IMR-90 (cell line): ENCODE data around the gene CACNA2D3. TPM values are rescaled to one million over a fixed set of nuclear protein-coding genes. Genes with fewer than 3 reads are reported as not detected.

Experiments used
- ATAC-seq: fragments of 200-7000 bp; cut with Tn5 transposase; 2 replicates; pipeline ENCODE4 v1.9.1; 2020; ENCODE audit warnings: low read depth, mild to moderate bottlenecking, moderate library complexity
- BruUV-seq: library from RNA; stranded (reverse); fragments of 400-500 nt; replicated peaks from 2 replicates; lab custom pipeline; 2021; lab: Mats Ljungman, UMichigan
- CTCF ChIA-PET: fragments of 300-600 bp; formaldehyde crosslinking; extraction: SDS; loops from one replicate; lab custom pipeline; 2021; ENCODE audit warnings: antibody characterized with exemption; lab: Yijun Ruan, JAX
- POLR2A ChIA-PET: fragments of 300-600 bp; sonication (Branson Sonifier 250); formaldehyde crosslinking; loops from one replicate; lab custom pipeline; 2022; ENCODE audit warnings: antibody characterized with exemption; ENCODE audit not compliant: unreplicated experiment; lab: Charles Lee
- DNase-seq: peaks from one replicate; pipeline ENCODE4 v3.0.0; 2013
- H2AFZ ChIP-seq: replicated peaks from 2 replicates; pipeline ENCODE3; 2013; ENCODE audit warnings: low read length, mild to moderate bottlenecking; ENCODE audit not compliant: poor library complexity
- H2AK5ac ChIP-seq: 2 replicates; pipeline ENCODE4 v1.6.1; 2013; ENCODE audit warnings: low read depth, low read length, inconsistent platforms
- H2AK9ac ChIP-seq: replicated peaks from 2 replicates; pipeline ENCODE3; 2013; ENCODE audit warnings: mild to moderate bottlenecking, low read depth, low read length, moderate library complexity; ENCODE audit not compliant: poor library complexity
- H2BK120ac ChIP-seq: 2 replicates; pipeline ENCODE4 v1.6.1; 2013; ENCODE audit warnings: low read depth, low read length, inconsistent platforms
- H2BK15ac ChIP-seq: 3 replicates; pipeline ENCODE4 v1.6.1; 2013; ENCODE audit warnings: low read depth, low read length, inconsistent platforms
- H2BK20ac ChIP-seq: 2 replicates; pipeline ENCODE4 v1.6.1; 2013; ENCODE audit warnings: low read depth, mild to moderate bottlenecking, inconsistent platforms, low read length, moderate library complexity
- H2BK5ac ChIP-seq: 2 replicates; pipeline ENCODE4 v1.6.1; 2013; ENCODE audit warnings: mild to moderate bottlenecking, low read depth, low read length, inconsistent platforms; ENCODE audit not compliant: poor library complexity, severe bottlenecking
- H3K14ac ChIP-seq: replicated peaks from 2 replicates; pipeline ENCODE4 v1.6.1; 2013; ENCODE audit warnings: low read depth, low read length, inconsistent platforms
- H3K18ac ChIP-seq: 2 replicates; pipeline ENCODE4 v1.6.1; 2013; ENCODE audit warnings: low read depth, low read length, control low read depth
- H3K23ac ChIP-seq: 2 replicates; pipeline ENCODE4 v1.6.1; 2013; ENCODE audit warnings: low read depth, low read length, inconsistent platforms
- H3K27ac ChIP-seq: 2 replicates; pipeline ENCODE4 v1.5.1; 2013; ENCODE audit warnings: mild to moderate bottlenecking, control low read depth, low read length; ENCODE audit not compliant: insufficient read depth
- H3K27me3 ChIP-seq: 2 replicates; pipeline ENCODE4 v1.6.1; 2013; ENCODE audit warnings: low read length; ENCODE audit not compliant: control insufficient read depth, insufficient read depth
- H3K36me3 ChIP-seq: 2 replicates; pipeline ENCODE4 v1.6.1; 2013; ENCODE audit warnings: low read length, mixed read lengths; ENCODE audit not compliant: control insufficient read depth, insufficient read depth
- H3K4ac ChIP-seq: 2 replicates; pipeline ENCODE4 v1.6.1; 2013; ENCODE audit warnings: low read depth, low read length, inconsistent platforms
- H3K4me1 ChIP-seq: 2 replicates; pipeline ENCODE4 v1.6.1; 2013; ENCODE audit warnings: low read length, mixed read lengths; ENCODE audit not compliant: control insufficient read depth, insufficient read depth
- H3K4me2 ChIP-seq: 2 replicates; pipeline ENCODE4 v1.6.1; 2013; ENCODE audit warnings: low read depth, mild to moderate bottlenecking, control low read depth, low read length, moderate library complexity
- H3K4me3 ChIP-seq: 2 replicates; pipeline ENCODE4 v1.5.1; 2013; ENCODE audit warnings: low read depth, mild to moderate bottlenecking, control low read depth, low read length, moderate library complexity; ENCODE audit not compliant: insufficient read depth
- H3K56ac ChIP-seq: 2 replicates; pipeline ENCODE4 v1.6.1; 2013; ENCODE audit warnings: low read length, inconsistent platforms; ENCODE audit not compliant: insufficient read depth; ENCODE audit errors: extremely low read depth
- H3K79me1 ChIP-seq, 2 experiments: 2 replicates each; pipeline ENCODE4 v1.6.1; 2013; ENCODE audit warnings: low read length in 2 of 2, inconsistent platforms in 1 of 2, low read depth in 1 of 2
- H3K9ac ChIP-seq: 2 replicates; pipeline ENCODE4 v1.6.1; 2013; ENCODE audit warnings: low read depth, low read length, control low read depth
- H3K9me1 ChIP-seq: 2 replicates; pipeline ENCODE4 v1.6.1; 2013; ENCODE audit warnings: low read length, inconsistent platforms; ENCODE audit not compliant: insufficient read depth
- H3K9me3 ChIP-seq: 2 replicates; pipeline ENCODE4 v1.6.1; 2013; ENCODE audit warnings: low read length; ENCODE audit not compliant: control insufficient read depth, insufficient read depth
- H4K20me1 ChIP-seq: 2 replicates; pipeline ENCODE4 v1.6.1; 2013; ENCODE audit warnings: low read length, inconsistent platforms; ENCODE audit not compliant: insufficient read depth
- H4K5ac ChIP-seq: 2 replicates; pipeline ENCODE4 v1.6.1; 2013; ENCODE audit warnings: mild to moderate bottlenecking, low read depth, low read length, control low read depth
- H4K8ac ChIP-seq, 2 experiments: 2 replicates each; pipeline ENCODE4 v1.6.1; 2013; ENCODE audit warnings: low read depth in 2 of 2, low read length in 2 of 2, control low read depth in 1 of 2, inconsistent platforms in 1 of 2
- H4K91ac ChIP-seq: 2 replicates; pipeline ENCODE4 v1.6.1; 2013; ENCODE audit warnings: low read depth, low read length, inconsistent platforms; ENCODE audit not compliant: insufficient read depth
- BHLHE40 ChIP-seq: fragments of 150-350 bp; IDR thresholded peaks from 2 replicates; pipeline ENCODE4 v1.6.1; 2016; ENCODE audit warnings: mild to moderate bottlenecking, low read depth, low read length
- CEBPB ChIP-seq: IDR thresholded peaks from 2 replicates; pipeline ENCODE4 v1.6.1; 2012; ENCODE audit warnings: low read depth, low read length, improper control_type of control experiment
- CHD1 ChIP-seq: IDR thresholded peaks from 2 replicates; pipeline ENCODE4 v1.6.1; 2012; ENCODE audit warnings: low read depth, low read length, improper control_type of control experiment
- CTCF ChIP-seq: conservative IDR thresholded peaks from 2 replicates; pipeline ENCODE4 v1.5.1; 2012; ENCODE audit warnings: mild to moderate bottlenecking, low read depth, low read length, improper control_type of control experiment
- ELK1 ChIP-seq: fragments of 150-350 bp; IDR thresholded peaks from 2 replicates; pipeline ENCODE4 v1.6.1; 2016; ENCODE audit warnings: low read depth, mild to moderate bottlenecking, low read length, moderate library complexity, borderline replicate concordance
- FOS ChIP-seq: fragments of 150-350 bp; IDR thresholded peaks from 2 replicates; pipeline ENCODE4 v1.6.1; 2016; ENCODE audit warnings: low read depth, low read length
- MAFK ChIP-seq: IDR thresholded peaks from 2 replicates; pipeline ENCODE4 v1.6.1; 2012; ENCODE audit warnings: low read depth, low read length, improper control_type of control experiment
- MAZ ChIP-seq: IDR thresholded peaks from 2 replicates; pipeline ENCODE4 v1.6.1; 2012; ENCODE audit warnings: low read depth, mild to moderate bottlenecking, low read length, improper control_type of control experiment, moderate library complexity, borderline replicate concordance
- MXI1 ChIP-seq: IDR thresholded peaks from 2 replicates; pipeline ENCODE4 v1.6.1; 2012; ENCODE audit warnings: low read depth, mild to moderate bottlenecking, low read length, moderate library complexity, borderline replicate concordance
- NFE2L2 ChIP-seq: fragments of 150-350 bp; IDR thresholded peaks from 2 replicates; pipeline ENCODE4 v1.6.1; 2016; ENCODE audit warnings: low read depth, mild to moderate bottlenecking, low read length
- POLR2A ChIP-seq: IDR thresholded peaks from 2 replicates; pipeline ENCODE4 v1.6.1; 2012; ENCODE audit warnings: mild to moderate bottlenecking, low read depth, low read length
- RAD21 ChIP-seq: IDR thresholded peaks from 2 replicates; pipeline ENCODE4 v1.6.1; 2012; ENCODE audit warnings: low read length, improper control_type of control experiment
- RCOR1 ChIP-seq: IDR thresholded peaks from 2 replicates; pipeline ENCODE4 v1.6.1; 2012; ENCODE audit warnings: mild to moderate bottlenecking, low read length, improper control_type of control experiment; ENCODE audit not compliant: insufficient replicate concordance
- RFX5 ChIP-seq: IDR thresholded peaks from 2 replicates; pipeline ENCODE4 v1.8.0; 2012; ENCODE audit warnings: low read depth, mild to moderate bottlenecking, low read length, moderate library complexity
- SMC3 ChIP-seq: fragments of 150-350 bp; IDR thresholded peaks from 2 replicates; pipeline ENCODE4 v1.6.1; 2016; ENCODE audit warnings: low read depth, mild to moderate bottlenecking, antibody characterized with exemption, low read length, moderate library complexity
- USF2 ChIP-seq: fragments of 150-350 bp; IDR thresholded peaks from 2 replicates; pipeline ENCODE4 v1.6.1; 2017; ENCODE audit warnings: mild to moderate bottlenecking, antibody characterized with exemption, low read length, low read depth
- WGBS, 2 experiments: methylation state at CpG; one replicate each; pipeline versions ENCODE4 v1.1.5 to v1.1.7; 2013; ENCODE audit warnings: missing lambda C conversion rate in 2 of 2; ENCODE audit not compliant: insufficient read length in 1 of 2; ENCODE audit errors: extremely low coverage in 2 of 2; 5-methylcytosine and 5-hydroxymethylcytosine counted together
- dilution Hi-C: fragments of 300-500 bp; cut with HindIII; formaldehyde crosslinking; loops from one replicate; pipeline ENCODE4 v1.14.3; 2018; ENCODE audit warnings: low sequenced_read_pairs; ENCODE audit not compliant: unreplicated experiment
- in situ Hi-C: fragments of 300-500 bp; cut with MboI; formaldehyde crosslinking; loops from 3 replicates; pipeline ENCODE4 v1.14.3; 2019; ENCODE audit warnings: low sequenced_read_pairs, inconsistent platforms, mixed read lengths
- intact Hi-C: fragments of 100-400 bp; cut with micrococcal nuclease; formaldehyde crosslinking; loops from 2 replicates; pipeline ENCODE4 v1.10.0; 2022
- polyA plus RNA-seq, 3 experiments: library from polyadenylated mRNA; depleted of rRNA; stranded (reverse); fragments of >200 nt; gene quantifications; 2 replicates each; pipeline ENCODE4 v1.2.3, GENCODE V29; 2012; ENCODE audit warnings: low replicate concordance in 1 of 3
- total RNA-seq: library from RNA; depleted of rRNA; stranded (reverse); fragments of >200 nt; gene quantifications from 2 replicates; pipeline ENCODE4 v1.2.3, GENCODE V29; 2012

Gene CACNA2D3
- total and polyA plus RNA-seq, 2 of the 4 experiments (the other 2 are of a cell fraction), result 0.36 to 0.41 TPM

GRCh38 chr3:54784021-54784420, 661.7 kb downstream of the CACNA2D3 start:
- no peak overlapping the region for H3K4me3 ChIP-seq
- no peak overlapping the region for H4K8ac ChIP-seq
- H3K79me1 ChIP-seq, result no peaks in the 10 kb centered on the region
- H3K4me2 ChIP-seq, result no peak overlapping the region
- H3K9me3 ChIP-seq, result no peaks in the 10 kb centered on the region; the same call in 1 of the 2 replicates
- H3K9ac ChIP-seq, result no peak overlapping the region
- BruUV-seq, result no TSS peak
- H2AK9ac ChIP-seq, result no peak overlapping the region
- no peak overlapping the region for H3K27ac ChIP-seq
- no peak for DNase-seq
- no peaks in the 10 kb centered on the region for H3K9me1 ChIP-seq
- TF ChIP-seq MAZ, result no peak
- no peak for TF ChIP-seq MAFK
- no peak for TF ChIP-seq MXI1
- no peak for TF ChIP-seq RFX5
- no peak for TF ChIP-seq RCOR1
- TF ChIP-seq CEBPB, result no peak
- no peak for TF ChIP-seq FOS
- TF ChIP-seq USF2, result no peak
- TF ChIP-seq CHD1, result no peak
- no peak for TF ChIP-seq CTCF
- no peak for TF ChIP-seq SMC3
- no peak for TF ChIP-seq RAD21
- no peak for TF ChIP-seq ELK1
- TF ChIP-seq POLR2A, result no peak
- TF ChIP-seq BHLHE40, result no peak
- no peak for TF ChIP-seq NFE2L2
- ChIA-PET POLR2A (no interaction called here), CTCF (no interaction called here)
- H4K5ac ChIP-seq, result no peak overlapping the region
- no peaks in the 10 kb centered on the region for H4K20me1 ChIP-seq
- ATAC-seq, result no peak; the same call in 1 of the 2 replicates
- H2BK20ac ChIP-seq, result no peak overlapping the region
- intact Hi-C loops, result no loop called here
- H3K27me3 ChIP-seq, result peaks cover 12% of the 10 kb centered on the region
- H3K36me3 ChIP-seq, result no peaks in the 10 kb centered on the region
- WGBS, 2 experiments, result 60% methylated on average over 2 of the region's 5 CpGs; no CpG with 5 or more reads in 1 of the 2 experiments
- no peak overlapping the region for H2BK120ac ChIP-seq
- H2AK5ac ChIP-seq, result no peak overlapping the region
- H3K4ac ChIP-seq, result no peak overlapping the region
- H2BK15ac ChIP-seq, result no peak overlapping the region
- H3K23ac ChIP-seq, result no peak overlapping the region
- in situ Hi-C loops, result no loop called here
- H2BK5ac ChIP-seq, result no peak overlapping the region
- no peaks in the 10 kb centered on the region; the same call in 1 of the 2 replicates for H3K4me1 ChIP-seq
- no peak overlapping the region for H3K56ac ChIP-seq
- no peak overlapping the region for H3K18ac ChIP-seq
- H3K14ac ChIP-seq, result no peak overlapping the region
- no peak overlapping the region for H2AFZ ChIP-seq
- H4K91ac ChIP-seq, result no peak overlapping the region
- dilution Hi-C loops, result no loop called here
